KMS-11 (cell line): Measurements from ENCODE around the gene GRK5.

Experiments used
- H2AFZ ChIP-seq: fragments of 200-600 bp; sonication (generic); 2 replicates; pipeline ENCODE4 v1.6.1; 2016; ENCODE audit warnings: antibody characterized with exemption, mixed run types, low read depth
- H3K27ac ChIP-seq: fragments of 200-600 bp; sonication (generic); 2 replicates; pipeline ENCODE4 v1.6.1; 2016; ENCODE audit warnings: mild to moderate bottlenecking, mixed run types
- H3K27me3 ChIP-seq: fragments of 200-600 bp; sonication (generic); 2 replicates; pipeline ENCODE4 v1.6.1; 2017; ENCODE audit warnings: mild to moderate bottlenecking, low read depth, mixed run types, moderate library complexity; ENCODE audit not compliant: insufficient read depth
- H3K36me3 ChIP-seq: fragments of 200-600 bp; sonication (generic); 2 replicates; pipeline ENCODE4 v1.6.1; 2017; ENCODE audit warnings: mild to moderate bottlenecking, mixed run types; ENCODE audit not compliant: insufficient read depth
- H3K4me1 ChIP-seq: fragments of 200-600 bp; sonication (generic); 2 replicates; pipeline ENCODE4 v1.6.1; 2016; ENCODE audit warnings: mild to moderate bottlenecking, low read depth, mixed run types; ENCODE audit not compliant: poor library complexity, severe bottlenecking
- H3K4me2 ChIP-seq: fragments of 200-600 bp; sonication (generic); 2 replicates; pipeline ENCODE4 v1.7.0; 2016; ENCODE audit warnings: mild to moderate bottlenecking, mixed run types
- H3K4me3 ChIP-seq: fragments of 200-600 bp; sonication (generic); IDR thresholded peaks from 2 replicates; pipeline ENCODE4 v1.6.1; 2017; ENCODE audit warnings: low read depth, low read length, mixed read lengths; ENCODE audit not compliant: insufficient read depth
- H3K79me2 ChIP-seq: fragments of 200-600 bp; sonication (generic); 2 replicates; pipeline ENCODE4 v1.6.1; 2016; ENCODE audit warnings: low read depth, mixed run types; ENCODE audit not compliant: insufficient read depth
- H3K9ac ChIP-seq: fragments of 200-600 bp; sonication (generic); 2 replicates; pipeline ENCODE4 v1.6.1; 2016; ENCODE audit warnings: mild to moderate bottlenecking, mixed run types
- H4K20me1 ChIP-seq: fragments of 200-600 bp; sonication (generic); 2 replicates; pipeline ENCODE4 v1.6.1; 2016; ENCODE audit warnings: mild to moderate bottlenecking, mixed run types; ENCODE audit not compliant: insufficient read depth
- CTCF ChIP-seq: fragments of 200-600 bp; sonication (generic); conservative IDR thresholded peaks from 2 replicates; pipeline ENCODE4 v1.6.1; 2017; ENCODE audit warnings: low read depth, mild to moderate bottlenecking, antibody characterized with exemption, low read length, moderate library complexity, mixed read lengths

The GRK5 gene

GRCh38 chr10:119423510-119424257, 216.3 kb downstream of the GRK5 start:
- no peaks in the 10 kb centered on the region for H3K4me1 ChIP-seq

GRCh38 chr10:119424258-119424975, 217.0 kb downstream of the GRK5 start:
- Histone ChIP-seq H3K27me3 (no peaks in the 10 kb centered on the region), H3K9ac (no peak overlapping the region), H3K79me2 (no peaks in the 10 kb centered on the region), H2AFZ (no peak overlapping the region), H3K4me3 (no peak overlapping the region), H3K4me1 (no peaks in the 10 kb centered on the region), H3K4me2 (no peak overlapping the region), H3K27ac (no peak overlapping the region), H4K20me1 (no peaks in the 10 kb centered on the region), H3K36me3 (no peaks in the 10 kb centered on the region)
- TF ChIP-seq CTCF, result no peak

More at GRCh38 chr10:119423510-119424257, 216.3 kb downstream of the GRK5 start:
- no peaks in the 10 kb centered on the region for H3K36me3 ChIP-seq
- no peaks in the 10 kb centered on the region for H4K20me1 ChIP-seq
- no peak overlapping the region for H3K9ac ChIP-seq
- H3K4me3 ChIP-seq, result no peak overlapping the region
- H3K27me3 ChIP-seq, result no peaks in the 10 kb centered on the region
- H3K4me2 ChIP-seq, result no peak overlapping the region
- no peaks in the 10 kb centered on the region for H3K79me2 ChIP-seq
- H2AFZ ChIP-seq, result no peak overlapping the region
- no peak overlapping the region for H3K27ac ChIP-seq
- no peak for TF ChIP-seq CTCF

- no peak overlapping the region for H3K9ac ChIP-seq
- no peaks in the 10 kb centered on the region for H3K4me1 ChIP-seq
- TF ChIP-seq CTCF, result no peak
- no peaks in the 10 kb centered on the region for H3K27me3 ChIP-seq
- no peak overlapping the region for H3K4me3 ChIP-seq
- no peaks in the 10 kb centered on the region for H3K79me2 ChIP-seq
- H4K20me1 ChIP-seq, result no peaks in the 10 kb centered on the region
- no peak overlapping the region for H3K4me2 ChIP-seq
- H3K36me3 ChIP-seq, result no peaks in the 10 kb centered on the region
- no peak overlapping the region for H2AFZ ChIP-seq
- H3K27ac ChIP-seq, result no peak overlapping the region
Observed at GRCh38 chr10:119425102-119425880, 217.9 kb downstream of the GRK5 start.

GRCh38 chr10:119425881-119426170, 218.5 kb downstream of the GRK5 start:
- Histone ChIP-seq H3K79me2 (no peaks in the 10 kb centered on the region), H3K4me1 (no peaks in the 10 kb centered on the region), H2AFZ (no peak overlapping the region), H3K4me2 (no peak overlapping the region), H3K27me3 (no peaks in the 10 kb centered on the region), H4K20me1 (no peaks in the 10 kb centered on the region), H3K36me3 (no peaks in the 10 kb centered on the region), H3K27ac (no peak overlapping the region), H3K4me3 (no peak overlapping the region), H3K9ac (no peak overlapping the region)
- no peak for TF ChIP-seq CTCF
